GM12892 (cell line): ENCODE measurements around the gene CAMTA1.

Experiments
- DNase-seq: peaks from one replicate; pipeline ENCODE4 v3.0.0; 2011; ENCODE audit not compliant: insufficient read length
- FAIRE-seq: peaks from 2 replicates; lab custom pipeline; 2011; peaks lifted over from hg19 to GRCh38; lab: Jason Lieb, UNC
- POLR2A ChIP-seq: IDR thresholded peaks from 2 replicates; pipeline ENCODE4 v1.6.1; 2011; ENCODE audit warnings: low read depth, low read length, control low read depth
- POLR2AphosphoS5 ChIP-seq: IDR thresholded peaks from 2 replicates; pipeline ENCODE4 v1.6.1; 2011; ENCODE audit warnings: low read depth, low read length, control low read depth
- TAF1 ChIP-seq: IDR thresholded peaks from 2 replicates; pipeline ENCODE4 v1.6.1; 2011; ENCODE audit warnings: low read depth, mild to moderate bottlenecking, control low read depth, low read length, borderline replicate concordance

The CAMTA1 gene

DNA sequence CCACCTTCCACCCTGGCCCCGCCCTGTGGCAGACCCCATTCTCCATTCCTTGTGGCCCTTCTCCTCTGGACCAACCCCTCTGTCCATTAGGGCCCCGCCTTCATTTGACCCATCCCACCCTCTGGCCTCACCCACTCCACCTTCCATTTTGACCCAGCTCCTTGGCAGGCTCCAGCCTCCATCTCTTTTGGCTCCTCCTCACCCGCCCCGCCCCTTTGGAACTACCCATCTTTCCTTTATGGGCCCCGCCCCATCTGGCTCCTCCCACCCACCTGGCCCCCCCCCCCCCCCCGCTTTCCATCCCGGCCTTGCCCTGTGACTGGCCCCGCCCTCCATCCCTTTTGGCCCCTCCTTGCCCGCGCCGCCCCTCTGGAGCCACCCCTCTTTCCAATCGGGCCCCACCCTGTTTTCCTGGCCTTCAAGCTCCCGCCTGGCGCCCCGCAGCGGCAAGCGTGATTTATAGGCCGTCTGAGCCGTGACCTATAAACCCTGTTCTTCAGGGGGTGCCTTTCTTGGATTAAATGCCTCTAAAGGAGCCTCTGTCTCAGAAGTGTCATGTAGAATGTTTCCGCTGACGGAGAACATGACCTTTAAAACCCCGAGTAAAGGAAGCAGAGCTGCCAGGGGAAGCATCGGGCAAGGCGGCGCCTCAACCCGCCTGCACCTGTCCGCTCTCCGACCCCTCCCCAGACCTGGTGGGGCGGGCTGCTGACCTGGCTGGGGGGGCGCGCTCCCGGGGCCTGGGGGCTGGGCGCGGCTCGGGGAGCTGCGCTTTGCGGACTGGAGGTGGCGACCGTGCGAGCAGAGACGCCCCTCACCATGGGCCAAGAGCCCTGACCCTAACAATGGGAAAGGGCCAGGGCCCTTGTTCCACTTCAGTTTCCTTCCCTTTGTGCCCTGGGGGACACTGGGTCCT, 178.0 kb downstream of the CAMTA1 start:
- FAIRE-seq: no peak
- TF ChIP-seq POLR2AphosphoS5 (no peak), TAF1 (no peak), POLR2A (no peak)
- no peak for DNase-seq

DNA sequence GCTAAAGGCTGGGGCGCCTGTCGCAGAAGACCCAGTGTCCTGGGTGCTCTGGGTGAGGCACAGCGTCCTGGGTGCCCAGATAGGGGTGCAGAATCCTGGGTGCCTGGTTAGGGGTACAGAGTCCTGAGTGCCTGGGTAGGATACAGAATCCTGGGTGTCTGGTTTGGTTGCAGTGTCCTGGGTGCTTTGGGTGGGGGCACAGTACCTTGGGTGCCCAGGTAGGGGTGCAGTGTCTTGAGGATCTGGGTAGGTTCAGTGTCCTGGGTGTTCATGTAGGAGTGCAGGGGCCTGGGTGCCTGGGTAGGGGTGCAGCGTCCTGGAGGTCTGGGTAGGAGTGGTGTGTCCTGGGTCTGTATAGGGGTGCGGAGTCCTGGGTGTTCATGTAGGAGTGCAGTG, 178.7 kb downstream of the CAMTA1 start:
- TF ChIP-seq TAF1: no peak
- TF ChIP-seq POLR2A: no peak
- TF ChIP-seq POLR2AphosphoS5: no peak
- FAIRE-seq (no peak), DNase-seq (no peak)

DNA sequence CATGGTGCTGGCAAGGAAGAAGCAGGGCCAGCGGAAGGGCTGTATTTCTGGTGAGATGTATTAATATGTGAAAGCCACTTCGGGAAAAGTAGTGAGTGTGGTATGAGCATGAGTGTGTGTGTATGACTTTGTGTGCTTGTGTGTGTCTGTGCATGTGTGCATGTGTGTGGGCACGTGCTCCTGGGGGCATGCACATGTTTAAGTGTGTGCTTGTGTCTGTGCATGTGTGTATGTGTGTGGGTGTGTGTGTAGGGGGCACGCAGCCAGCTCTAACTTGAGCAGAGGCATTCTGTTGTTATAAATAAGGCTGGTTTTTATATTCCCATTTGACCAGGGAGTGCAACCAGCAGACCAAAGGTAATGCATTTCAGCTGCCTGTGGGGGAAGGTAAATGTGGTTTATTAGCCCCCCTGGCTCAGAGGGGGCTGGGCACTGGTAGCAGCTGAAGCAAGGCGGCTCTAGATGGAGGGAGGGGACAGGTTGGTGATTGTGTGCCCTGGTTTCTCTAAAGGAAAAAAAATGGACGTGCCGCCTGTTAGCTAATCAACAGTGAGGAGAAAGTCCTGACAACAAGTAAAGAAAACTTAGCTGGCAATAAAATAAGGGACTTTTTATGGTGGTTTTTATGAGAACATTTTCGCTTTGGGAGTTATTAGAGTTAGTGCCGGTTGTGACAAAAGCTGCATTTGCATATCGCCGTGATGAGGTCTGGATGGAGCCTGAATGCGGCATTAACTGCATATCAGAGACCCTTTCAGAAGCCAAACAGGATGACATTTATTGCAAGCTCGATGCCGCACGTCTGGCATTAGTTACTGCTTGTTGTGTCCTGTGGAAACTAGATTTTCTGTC, 180.1 kb downstream of the CAMTA1 start:
- DNase-seq: no peak
- TF ChIP-seq TAF1 (no peak), POLR2A (no peak), POLR2AphosphoS5 (no peak)
- no peak for FAIRE-seq

DNA sequence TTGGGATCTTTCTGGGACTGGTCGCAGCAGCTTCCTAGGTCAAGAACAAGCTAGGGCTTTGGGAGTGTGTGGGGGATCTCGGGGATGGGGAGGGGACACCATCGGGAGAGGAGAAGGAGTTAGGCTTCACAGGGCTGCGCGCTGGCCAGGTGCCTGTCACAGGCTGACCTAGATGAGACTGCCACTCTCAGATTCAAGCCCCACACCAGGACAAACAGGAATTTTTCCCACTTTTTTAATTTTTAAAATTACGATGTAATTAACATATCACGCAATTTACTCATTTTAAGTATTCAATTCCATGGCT, 180.6 kb downstream of the CAMTA1 start:
- no peak for FAIRE-seq
- no peak for DNase-seq

DNA sequence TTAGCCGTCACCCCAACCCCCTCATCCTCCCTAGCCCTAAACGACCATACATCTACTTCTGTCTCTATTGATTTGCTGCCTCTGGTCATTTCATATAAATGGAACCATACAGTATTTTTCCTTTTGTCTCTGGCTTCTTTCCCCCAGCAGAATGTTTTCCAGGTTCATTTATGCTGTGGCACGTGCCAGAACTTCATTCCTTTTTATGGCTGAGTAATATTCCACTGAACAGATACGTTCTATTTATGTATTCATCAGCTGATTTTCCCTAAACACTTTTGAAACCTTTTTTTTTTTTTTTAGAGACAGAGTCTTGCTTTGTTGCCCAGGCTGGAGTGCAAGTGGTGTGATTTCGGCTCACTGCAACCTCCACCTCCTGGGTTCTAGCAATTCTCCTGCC, 181.1 kb downstream of the CAMTA1 start:
- no peak for DNase-seq
- no peak for TF ChIP-seq TAF1
- TF ChIP-seq POLR2AphosphoS5: no peak
- TF ChIP-seq POLR2A: no peak
- no peak for FAIRE-seq

More for the DNA sequence above, 180.6 kb downstream of the CAMTA1 start:
- TF ChIP-seq TAF1: no peak
- no peak for TF ChIP-seq POLR2A
- TF ChIP-seq POLR2AphosphoS5: no peak

DNA sequence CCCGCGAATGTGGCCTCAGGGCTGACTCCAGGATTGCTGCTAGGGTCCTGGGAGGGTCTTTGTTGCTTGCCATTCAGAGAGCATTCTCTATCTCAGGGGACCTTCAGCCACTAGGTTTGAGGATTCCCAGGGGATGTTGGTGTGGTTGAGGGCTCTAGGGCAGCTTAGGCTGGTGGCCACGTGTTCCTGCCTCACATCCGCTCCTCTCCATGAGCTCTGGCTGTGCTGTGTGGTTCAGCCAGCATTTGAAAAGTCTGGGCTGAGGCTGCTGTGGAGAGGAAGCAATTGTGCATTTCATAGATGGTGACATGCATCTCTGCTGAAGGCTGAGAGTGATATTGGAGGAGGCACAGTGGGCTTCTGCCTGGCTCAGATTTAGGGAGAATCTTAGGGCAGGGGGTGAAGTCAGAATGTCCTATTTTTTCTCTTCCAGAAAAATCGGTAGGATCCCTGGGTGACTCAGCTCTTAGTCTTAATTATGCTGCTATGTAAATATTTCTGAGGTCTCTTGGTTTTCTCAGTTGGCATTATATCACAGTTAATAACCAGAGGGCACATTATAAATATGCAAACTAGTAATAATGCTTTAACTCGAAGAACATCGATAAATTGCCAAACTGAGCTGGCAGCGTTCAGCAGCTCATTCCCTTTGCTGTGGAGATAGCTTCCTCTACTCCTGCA, 182.3 kb downstream of the CAMTA1 start:
- DNase-seq (no peak), FAIRE-seq (no peak)
- no peak for TF ChIP-seq POLR2AphosphoS5
- no peak for TF ChIP-seq POLR2A
- no peak for TF ChIP-seq TAF1

DNA sequence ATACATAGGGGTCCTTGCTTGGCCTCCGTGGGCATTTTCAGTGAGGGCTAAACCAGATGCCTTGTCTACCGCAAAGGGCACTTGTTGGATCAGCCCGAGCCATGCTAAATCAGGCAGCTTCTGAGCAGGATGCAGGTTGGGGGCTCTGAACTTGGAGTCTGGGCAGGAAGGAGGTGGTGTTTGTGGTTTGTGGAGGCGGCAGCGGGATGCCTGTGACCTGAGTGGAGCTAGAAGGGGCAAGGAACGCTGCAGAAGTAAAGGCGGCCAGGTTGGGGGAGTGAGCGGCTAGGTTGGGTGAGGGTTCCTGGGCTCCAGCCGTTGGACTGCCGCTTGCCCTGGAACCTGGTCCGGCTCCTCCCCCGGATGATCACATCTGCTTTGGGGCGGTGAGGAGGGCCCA, 183.9 kb downstream of the CAMTA1 start:
- FAIRE-seq: no peak
- no peak for TF ChIP-seq TAF1
- TF ChIP-seq POLR2A: no peak
- TF ChIP-seq POLR2AphosphoS5: no peak

DNA sequence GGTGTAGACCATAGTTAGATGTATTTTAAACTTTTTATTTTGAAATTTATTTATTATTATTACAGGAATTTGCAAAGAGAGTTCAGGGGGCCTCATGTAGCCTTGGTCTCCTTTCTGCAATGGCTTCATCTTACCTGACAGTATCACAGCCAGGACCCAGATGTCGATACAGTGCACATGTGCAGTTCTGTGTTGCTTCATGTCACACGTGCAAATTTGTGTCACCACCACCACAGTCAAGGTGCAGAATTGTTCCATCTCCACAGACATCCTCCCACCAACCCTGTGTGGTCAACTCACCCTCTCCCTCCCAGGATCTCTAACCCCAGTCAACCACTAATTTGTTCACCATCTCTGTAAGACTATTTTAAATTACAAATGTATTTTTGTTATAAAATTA, 184.5 kb downstream of the CAMTA1 start:
- no peak for TF ChIP-seq TAF1
- no peak for TF ChIP-seq POLR2A
- no peak for TF ChIP-seq POLR2AphosphoS5
- FAIRE-seq: no peak

More for the DNA sequence above, 183.9 kb downstream of the CAMTA1 start:
- no peak for DNase-seq

DNA sequence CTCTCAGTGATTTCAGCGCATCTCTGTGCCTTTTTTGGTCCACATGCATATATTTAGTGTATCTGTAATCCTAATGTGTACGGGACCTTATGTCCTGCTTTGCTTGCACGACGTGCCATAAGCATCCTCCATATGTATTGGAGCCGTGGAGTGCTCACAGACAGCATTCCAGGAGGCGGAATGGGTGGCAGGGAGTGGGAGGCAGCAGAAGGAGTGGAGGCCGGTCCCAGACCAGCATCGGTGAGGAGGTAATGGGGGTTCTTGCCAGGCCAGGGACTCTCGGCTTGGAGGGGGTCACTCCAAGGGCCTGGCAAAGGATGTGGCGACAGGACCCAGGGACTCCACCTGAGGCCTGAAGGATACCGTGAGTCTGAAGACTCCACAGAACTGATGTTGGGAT, 185.0 kb downstream of the CAMTA1 start:
- DNase-seq (no peak), FAIRE-seq (no peak)
- TF ChIP-seq TAF1: no peak
- TF ChIP-seq POLR2AphosphoS5: no peak
- TF ChIP-seq POLR2A: no peak

More for the DNA sequence above, 184.5 kb downstream of the CAMTA1 start:
- no peak for DNase-seq

DNA sequence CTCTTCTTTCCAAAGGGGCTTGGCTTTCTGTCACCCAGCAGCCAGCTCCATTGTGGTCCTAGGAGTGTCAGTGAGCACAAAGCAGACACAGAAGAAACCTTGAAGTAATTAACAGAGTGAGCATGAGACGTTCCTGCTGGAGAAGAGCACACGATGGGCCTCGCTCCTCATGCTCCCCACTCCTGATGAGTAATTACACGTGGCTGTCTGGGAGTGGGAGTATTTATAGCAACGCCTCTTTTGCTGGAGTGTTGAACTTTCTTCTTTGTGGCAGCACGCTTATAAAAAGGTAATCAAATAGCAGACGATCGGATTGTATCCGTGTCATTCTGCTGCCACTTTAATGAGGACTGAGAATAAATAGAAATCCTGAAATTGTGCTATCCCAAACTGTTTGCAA, 185.8 kb downstream of the CAMTA1 start:
- no peak for DNase-seq
- FAIRE-seq: no peak
- TF ChIP-seq POLR2AphosphoS5: no peak
- TF ChIP-seq TAF1: no peak
- TF ChIP-seq POLR2A: no peak

DNA sequence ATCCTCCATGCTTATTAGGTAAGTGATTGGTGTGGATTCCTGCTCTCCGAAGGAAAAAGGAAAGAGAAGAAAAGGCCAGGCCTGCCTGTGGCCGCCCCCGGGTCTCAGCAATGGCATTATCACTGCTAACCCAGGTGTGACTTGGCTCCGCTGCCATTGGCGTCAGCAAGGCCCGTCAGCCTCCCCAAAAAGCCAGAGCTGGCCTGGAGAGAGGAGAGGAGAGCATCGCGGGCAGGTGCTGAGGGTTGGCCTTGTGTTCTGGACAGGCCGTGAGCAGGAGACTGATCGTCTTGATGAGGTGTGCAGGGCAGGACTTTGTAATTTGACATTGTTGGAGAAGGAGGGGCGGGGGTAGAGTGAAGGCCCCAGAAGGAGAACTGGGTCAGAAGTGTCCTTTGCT, 186.4 kb downstream of the CAMTA1 start:
- TF ChIP-seq POLR2AphosphoS5 (no peak), TAF1 (no peak), POLR2A (no peak)
- FAIRE-seq: no peak
- DNase-seq: no peak
